ENCODE results near the gene BTNL8.

The BTNL8 gene

GRCh38 chr5:180898621-180899246 lies at the start of gene BTNL8:
Gene BTNL8, plus strand, starts transcription at chr5:180899159. Its CDS starts 152 bp downstream, at chr5:180899311.
- no peak for DNase-seq

DNA sequence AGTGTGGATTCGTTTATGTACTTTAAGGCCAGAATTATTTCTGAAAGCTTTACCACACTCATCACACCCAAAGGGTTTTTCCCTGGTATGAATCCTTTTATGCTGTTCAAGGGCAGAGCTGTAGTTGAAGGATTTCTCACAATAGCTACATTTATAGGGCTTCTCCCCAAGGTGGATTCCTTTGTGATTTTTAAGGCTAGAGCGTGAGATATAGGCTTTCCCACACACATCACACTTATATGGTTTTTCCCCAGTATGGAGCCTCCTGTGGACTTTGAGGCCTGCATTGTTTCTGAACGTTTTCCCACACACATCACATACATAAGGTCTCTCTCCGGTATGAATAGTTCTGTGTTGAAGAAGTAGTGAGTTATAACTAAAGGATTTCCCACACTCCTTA lies 49.1 kb upstream of the BTNL8 start:
- DNase-seq: no peak

GRCh38 chr5:180850434-180851078 lies 48.4 kb upstream of the BTNL8 start:
- no peak for DNase-seq

- no peak for DNase-seq
Measured at GRCh38 chr5:180852495-180852894, 46.5 kb upstream of the BTNL8 start.

GRCh38 chr5:180853121-180853847 lies 45.7 kb upstream of the BTNL8 start:
- no peak for DNase-seq

DNA sequence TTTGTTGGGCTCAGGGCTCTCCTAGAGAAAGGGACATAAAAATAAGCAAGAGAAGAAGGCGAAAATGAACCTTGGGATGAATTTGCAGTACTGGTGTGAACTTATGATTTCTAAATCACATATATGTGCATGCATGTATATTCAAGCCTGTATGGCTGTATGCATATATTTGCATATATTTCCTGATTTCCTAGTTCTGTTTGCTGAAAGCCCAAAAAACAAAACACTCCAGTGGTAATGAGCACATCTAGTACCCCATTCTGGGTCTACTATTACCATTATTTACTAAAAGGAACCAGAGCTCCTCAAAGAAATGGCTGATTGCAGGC lies 45.1 kb upstream of the BTNL8 start:
- DNase-seq: no peak

- DNase-seq: no peak
Measured at GRCh38 chr5:180858586-180858985, 40.4 kb upstream of the BTNL8 start.

DNA sequence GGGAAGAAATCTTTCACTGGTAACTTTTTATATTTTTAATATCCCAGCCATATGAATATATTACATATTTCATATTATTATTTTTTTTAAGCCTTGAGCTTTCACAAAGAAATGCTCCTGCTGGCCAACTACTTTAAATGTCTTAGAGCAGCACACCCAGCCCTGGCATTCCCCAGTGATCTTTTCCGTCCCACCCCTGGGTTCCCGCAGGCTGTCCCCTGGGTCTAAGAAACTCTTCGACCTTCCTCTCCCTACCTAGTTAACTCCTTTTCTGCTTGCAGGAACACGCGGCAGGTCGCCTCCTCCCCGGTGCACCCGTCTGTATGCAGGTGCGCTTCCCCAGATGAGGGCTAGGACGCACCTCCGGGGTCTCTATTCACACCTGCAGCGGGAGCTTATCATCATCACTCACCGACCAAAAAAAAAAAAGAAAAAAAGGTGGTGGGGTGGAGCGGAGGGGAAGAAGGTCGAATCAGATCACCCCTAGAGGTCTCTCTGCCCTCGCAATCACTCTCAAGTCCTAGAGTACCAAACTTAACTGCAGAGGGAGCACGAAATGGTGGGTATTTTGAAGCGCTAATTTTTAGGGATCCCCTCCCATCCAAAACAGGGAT lies 38.6 kb upstream of the BTNL8 start:
- DNase-seq: peak; percentile 77

- peak; percentile 92 for DNase-seq
Measured at GRCh38 chr5:180860887-180861822, 37.8 kb upstream of the BTNL8 start, which contains the start of gene ZFP62. Gene ZFP62, minus strand, starts transcription at chr5:180861276. Its CDS starts 57 bp downstream, at chr5:180861219.

DNA sequence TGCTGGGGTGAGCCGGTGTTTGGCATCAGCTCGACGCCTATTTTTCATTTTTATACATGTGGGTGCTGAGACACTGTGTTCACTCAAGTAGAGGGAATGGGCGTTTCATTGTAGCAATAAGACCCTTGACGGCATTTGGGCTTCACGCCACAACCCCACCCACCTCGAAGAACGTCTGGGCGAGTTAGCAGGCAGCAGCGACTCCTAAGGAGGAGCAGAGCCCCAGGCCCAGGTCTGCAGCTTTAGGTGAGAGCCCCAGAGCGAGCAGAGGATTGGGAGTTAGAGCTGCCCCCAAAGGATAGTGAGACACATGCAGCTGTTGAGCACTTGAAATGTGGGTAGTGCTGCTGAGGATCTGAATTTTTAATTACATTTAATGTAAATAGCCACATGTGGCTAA lies 36.3 kb upstream of the BTNL8 start:
- no peak for DNase-seq

DNA sequence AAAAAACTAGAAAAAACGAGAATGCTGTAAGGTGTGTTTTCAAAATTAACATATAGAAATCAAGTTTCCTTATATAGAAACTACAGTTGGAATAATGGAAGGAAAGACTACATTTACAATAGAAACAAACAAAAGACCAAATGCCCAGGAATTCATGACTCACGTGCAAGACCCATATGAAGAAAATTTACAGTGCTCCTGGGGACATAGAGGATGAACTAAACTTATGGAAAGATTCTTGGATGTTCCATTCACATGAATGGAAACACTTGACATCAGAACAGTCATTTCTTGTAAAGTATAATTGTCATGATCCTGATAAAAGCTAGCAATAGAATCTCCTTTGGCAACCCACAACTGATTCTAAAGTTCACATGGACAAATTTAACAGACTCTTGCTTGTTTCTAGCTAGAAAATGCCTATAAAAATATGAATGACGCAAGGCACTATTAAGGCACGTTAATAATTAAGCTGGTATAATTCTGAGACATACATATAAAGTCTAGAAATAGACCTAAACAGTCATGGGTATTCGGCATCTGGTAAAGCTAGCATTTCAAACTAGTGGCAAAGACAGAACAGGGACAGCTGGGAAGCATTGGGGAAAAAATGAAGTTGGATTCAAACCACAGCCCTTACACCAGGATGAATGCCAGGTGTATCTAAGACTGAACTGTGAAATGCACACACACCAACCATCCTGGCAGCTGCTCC lies 32.8 kb upstream of the BTNL8 start:
- no peak for DNase-seq

DNA sequence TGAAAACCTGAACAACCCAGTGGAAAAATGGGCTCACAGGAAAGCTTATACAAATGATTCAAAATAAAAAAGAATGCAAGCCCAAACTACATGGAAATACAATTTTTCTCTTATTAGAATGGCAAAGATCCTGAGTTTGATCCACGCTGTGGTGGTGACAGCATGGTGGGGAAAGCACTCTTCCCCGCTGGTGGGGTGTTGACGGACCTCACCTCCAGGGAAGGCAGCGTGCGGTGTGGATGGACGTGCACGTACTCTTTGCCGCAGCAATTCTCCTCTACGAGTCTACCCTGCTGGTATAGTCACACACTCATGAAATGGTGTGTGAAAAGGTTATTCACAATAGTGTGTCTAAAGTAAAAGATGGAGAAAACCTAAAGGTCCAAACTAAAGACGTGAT lies 32.0 kb upstream of the BTNL8 start:
- DNase-seq: no peak

DNA sequence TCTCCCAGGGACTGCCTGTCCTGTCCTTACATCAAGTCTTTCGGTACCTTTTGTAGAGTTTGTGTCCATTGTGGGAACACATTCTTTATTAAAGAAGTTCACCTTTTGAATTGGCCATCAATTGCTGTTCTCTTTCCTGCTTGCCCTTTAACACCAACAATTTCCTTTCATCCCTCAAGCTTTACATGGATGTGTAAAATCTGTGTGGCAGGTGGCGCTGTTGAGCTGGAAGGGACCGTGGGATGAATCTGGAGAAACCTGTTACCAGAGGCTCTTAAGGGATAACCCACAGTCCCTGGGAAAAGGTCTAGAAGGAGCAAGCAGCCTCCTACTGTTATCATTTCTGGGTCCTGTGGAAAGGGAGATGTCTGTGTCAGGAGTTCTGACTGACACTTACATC lies 30.0 kb upstream of the BTNL8 start:
- peak; percentile 63 for DNase-seq

GRCh38 chr5:180869587-180869986 lies 29.4 kb upstream of the BTNL8 start:
- no peak for DNase-seq

GRCh38 chr5:180870276-180871068 lies 28.5 kb upstream of the BTNL8 start:
- no peak for DNase-seq

- no peak for DNase-seq
Measured at GRCh38 chr5:180872419-180872818, 26.5 kb upstream of the BTNL8 start.

DNA sequence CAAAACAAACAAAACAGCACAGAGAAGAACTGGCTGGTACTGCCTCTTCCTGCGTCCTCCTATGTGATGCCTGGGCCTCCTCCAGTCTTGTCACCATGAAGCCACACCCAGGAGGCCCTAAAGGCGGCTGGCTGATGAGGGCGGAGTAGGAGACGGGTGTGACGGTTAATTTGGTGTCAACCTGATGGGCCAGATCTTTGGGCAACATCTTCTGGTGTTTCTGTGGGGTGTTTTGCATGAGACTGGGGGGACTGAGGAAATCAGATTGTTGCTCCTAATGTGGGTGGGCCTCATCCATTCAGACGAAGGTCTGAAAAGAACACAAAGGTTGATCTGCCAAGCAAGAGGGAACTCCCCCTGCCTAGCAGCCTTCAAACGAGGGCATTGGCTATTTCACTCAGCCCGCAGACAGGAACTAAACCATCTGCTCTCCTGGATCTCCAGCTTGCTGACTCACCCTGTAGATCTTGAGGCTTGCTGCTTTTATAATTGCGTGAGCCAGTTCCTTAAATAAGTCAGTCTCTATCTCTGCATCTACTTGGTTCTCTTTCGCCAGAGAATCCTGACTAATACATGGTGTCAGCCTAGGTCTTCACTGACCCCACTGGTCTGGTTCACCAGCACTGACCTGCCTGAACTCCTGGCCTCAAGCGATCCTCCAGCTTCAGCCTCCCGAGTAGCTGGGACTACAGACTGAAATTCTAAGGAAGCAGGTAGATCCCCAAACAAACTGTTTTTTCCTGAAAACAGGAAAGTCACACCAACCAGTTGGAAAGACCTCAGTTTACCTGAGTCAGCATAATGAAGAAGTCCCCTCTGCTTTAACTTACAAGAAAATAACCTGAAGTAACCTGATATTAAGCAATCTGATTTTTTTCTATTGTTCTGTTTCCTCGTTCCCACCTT lies 25.1 kb upstream of the BTNL8 start:
- peak; percentile 33 for DNase-seq

DNA sequence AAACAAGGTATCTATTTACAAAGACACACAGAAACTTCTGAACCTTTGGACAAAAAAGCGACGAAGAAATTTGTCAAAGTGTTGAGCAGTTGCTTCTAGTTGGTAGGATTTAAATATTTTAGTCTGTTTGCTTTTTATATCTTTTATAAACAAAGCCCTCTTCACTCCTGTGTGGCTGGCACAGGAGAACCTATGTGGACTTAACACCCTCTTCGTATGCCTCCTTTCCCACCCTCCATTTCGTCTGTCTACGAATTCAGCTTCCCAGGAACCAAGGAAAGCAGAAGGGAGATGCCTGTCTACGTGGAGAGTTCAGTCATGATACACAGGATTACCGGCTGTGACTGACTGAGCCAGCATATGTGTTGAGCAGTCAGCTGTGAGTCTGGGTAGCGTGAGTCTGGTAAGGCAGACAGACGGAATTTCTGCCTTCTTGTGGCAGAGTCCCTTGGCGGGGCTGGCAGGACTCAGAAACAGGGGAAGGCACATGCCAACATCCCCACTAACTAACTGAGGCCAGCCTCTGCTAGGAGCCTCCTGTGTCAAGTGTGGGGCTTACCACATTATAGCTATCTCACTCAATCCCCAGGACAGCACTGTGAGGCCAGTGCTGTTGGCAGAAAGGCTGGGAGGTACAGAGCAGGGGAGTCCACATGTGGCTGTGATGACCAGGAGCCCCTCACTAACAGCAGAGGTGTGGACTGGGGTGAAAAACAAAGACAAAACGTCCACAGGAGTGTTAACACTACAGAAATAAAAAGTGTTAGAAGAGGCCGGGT lies 24.0 kb upstream of the BTNL8 start:
- no peak for DNase-seq

DNA sequence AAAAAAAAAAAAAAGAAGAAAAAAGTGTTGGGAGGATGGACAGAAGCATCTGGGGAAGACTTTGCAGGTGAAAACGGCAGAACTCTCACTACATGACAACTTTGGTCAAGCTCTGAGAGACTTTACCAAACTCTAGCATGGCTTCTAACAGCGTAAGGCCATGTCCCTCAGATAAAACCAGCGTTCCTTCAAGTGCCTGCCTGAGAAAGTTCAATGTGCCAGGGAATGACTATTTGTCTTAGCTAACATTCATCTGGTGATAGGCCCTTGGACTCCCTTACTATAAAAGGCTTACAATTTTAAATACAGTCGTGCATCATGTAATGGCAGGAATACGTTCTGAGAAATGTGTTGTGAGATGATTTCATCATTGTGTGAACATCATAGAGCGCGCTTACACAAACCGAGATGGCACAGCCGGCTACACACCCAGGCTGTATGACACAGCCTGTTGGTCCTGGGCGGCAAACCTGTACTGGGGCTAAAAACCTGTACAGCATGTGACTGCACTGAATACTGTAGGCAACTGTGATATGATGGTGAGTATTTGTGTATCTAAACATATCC lies 23.0 kb upstream of the BTNL8 start:
- DNase-seq: no peak
